ENCODE results near the gene IKZF3.

GRCh38 chr17:39820541-39820940, 43.6 kb downstream of the IKZF3 start:
- TF ChIP-seq POLR2A (IDR thresholded peaks at IDR 0.05; ENCODE audit: low read depth, low read length) (no peak), TAF1 (IDR thresholded peaks at IDR 0.05; ENCODE audit: low read depth, low read length) (no peak), POLR2AphosphoS5 (IDR thresholded peaks at IDR 0.05; ENCODE audit: low read depth, low read length) (no peak), SPI1 (IDR thresholded peaks at IDR 0.05; ENCODE audit: low read depth, low read length) (no peak)

Data from GM12891 (cell line).